Osteoblast (primary cell): ENCODE measurements around the gene TFDP1. TPM values are rescaled to one million over a fixed set of nuclear protein-coding genes. Genes with fewer than 3 reads are reported as not detected.

Experiments
- DNase-seq: peaks from one replicate; pipeline ENCODE4 v3.0.0; 2011; ENCODE audit warnings: low spot score, mixed read lengths; ENCODE audit not compliant: insufficient read length; ENCODE audit errors: missing footprints
- H2AFZ ChIP-seq: 2 replicates; pipeline ENCODE4 v1.6.0; 2011; ENCODE audit warnings: mild to moderate bottlenecking, low read length
- H3K27ac ChIP-seq: 2 replicates; pipeline ENCODE4 v1.5.1; 2011; ENCODE audit warnings: mild to moderate bottlenecking, low read depth, low read length, moderate library complexity
- H3K27me3 ChIP-seq: 2 replicates; pipeline ENCODE4 v1.6.0; 2012; ENCODE audit warnings: mild to moderate bottlenecking, control low read depth, inconsistent platforms, low read length, moderate library complexity; ENCODE audit not compliant: insufficient read depth
- H3K36me3 ChIP-seq: 2 replicates; pipeline ENCODE4 v1.5.1; 2011; ENCODE audit warnings: mild to moderate bottlenecking, low read length, control low read depth, moderate library complexity; ENCODE audit not compliant: insufficient read depth
- H3K4me1 ChIP-seq: 2 replicates; pipeline ENCODE4 v1.5.1; 2011; ENCODE audit warnings: mild to moderate bottlenecking, low read length, control low read depth, moderate library complexity; ENCODE audit not compliant: insufficient read depth
- H3K4me2 ChIP-seq: 2 replicates; pipeline ENCODE4 v1.6.0; 2011; ENCODE audit warnings: mild to moderate bottlenecking, low read length; ENCODE audit not compliant: insufficient read depth
- H3K4me3 ChIP-seq: fragments of 200-600 bp; sonication (generic); 3 replicates; pipeline ENCODE4 v1.5.1; 2012; ENCODE audit warnings: mild to moderate bottlenecking, low read length, inconsistent platforms; ENCODE audit not compliant: insufficient read depth
- H3K79me2 ChIP-seq: 2 replicates; pipeline ENCODE4 v1.6.0; 2012; ENCODE audit warnings: mild to moderate bottlenecking, low read length, control low read depth, inconsistent platforms; ENCODE audit not compliant: insufficient read depth
- H3K9me3 ChIP-seq: 2 replicates; pipeline ENCODE4 v1.5.1; 2011; ENCODE audit warnings: low read depth, low read length, control low read depth
- H4K20me1 ChIP-seq: 2 replicates; pipeline ENCODE4 v1.6.0; 2012; ENCODE audit warnings: mild to moderate bottlenecking, low read length, control low read depth; ENCODE audit not compliant: insufficient read depth
- CTCF ChIP-seq: IDR thresholded peaks from 2 replicates; pipeline ENCODE4 v1.5.1; 2011; ENCODE audit warnings: mild to moderate bottlenecking, low read depth, low read length, moderate library complexity; ENCODE audit errors: extremely low read depth
- total RNA-seq: library from RNA; depleted of rRNA; stranded (reverse); fragments of >200 nt; gene quantifications from 2 replicates; pipeline ENCODE4 v1.2.3, GENCODE V29; 2012

TFDP1 gene
- total RNA-seq, 1 donor: 56.8 TPM

DNA sequence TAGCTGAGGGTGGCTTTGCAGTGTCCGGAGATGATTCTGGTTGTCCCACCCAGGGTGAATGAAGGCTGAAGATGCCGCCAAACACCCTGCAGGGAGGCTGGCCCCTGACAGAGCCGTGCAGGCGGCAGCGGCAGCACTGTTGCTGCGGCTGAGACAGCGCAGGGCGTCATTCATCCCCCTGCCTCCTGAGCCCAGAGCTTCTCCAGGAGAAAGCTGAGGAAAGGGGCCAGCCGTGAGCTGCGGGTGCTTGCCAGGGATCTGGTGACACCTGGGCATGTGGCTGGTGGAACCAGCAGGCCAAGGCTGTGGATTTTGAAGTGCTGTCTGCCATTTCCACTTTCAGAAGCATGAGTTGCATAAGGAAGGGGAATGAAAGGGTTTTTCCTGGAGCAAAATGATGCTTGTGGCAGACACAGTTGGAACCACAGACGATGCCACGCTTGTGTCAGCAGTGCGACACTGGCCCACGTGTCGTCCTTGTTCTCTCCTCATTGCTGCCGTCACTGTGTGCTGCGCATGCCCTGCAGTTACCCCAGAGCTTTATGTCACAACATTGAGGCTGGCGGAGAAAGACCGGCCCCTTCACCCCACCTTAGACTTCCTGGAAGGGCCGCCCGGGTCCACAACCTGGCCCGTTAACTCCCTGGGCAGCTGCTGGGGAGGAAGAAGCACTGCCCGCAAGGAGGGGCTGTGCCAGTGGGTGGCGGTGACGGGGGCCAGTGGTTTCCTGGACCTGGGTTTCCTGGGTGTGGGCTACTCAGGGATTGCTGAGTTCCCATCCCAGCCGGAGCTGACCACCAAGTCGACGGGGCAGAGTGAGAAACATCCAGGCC, 22.7 kb downstream of the TFDP1 start:
- no peak overlapping the region for H3K4me3 ChIP-seq
- TF ChIP-seq CTCF: no peak
- peaks cover 62% of the 10 kb centered on the region for H4K20me1 ChIP-seq
- no peak for DNase-seq
- H3K79me2 ChIP-seq: peaks cover 99% of the 10 kb centered on the region
- peaks cover 28% of the 10 kb centered on the region for H3K36me3 ChIP-seq
- H3K27ac ChIP-seq: no peak overlapping the region
- H3K9me3 ChIP-seq: no peaks in the 10 kb centered on the region
- H3K4me1 ChIP-seq: no peaks in the 10 kb centered on the region
- no peak overlapping the region for H3K4me2 ChIP-seq
- H2AFZ ChIP-seq: no peak overlapping the region
- no peaks in the 10 kb centered on the region for H3K27me3 ChIP-seq

DNA sequence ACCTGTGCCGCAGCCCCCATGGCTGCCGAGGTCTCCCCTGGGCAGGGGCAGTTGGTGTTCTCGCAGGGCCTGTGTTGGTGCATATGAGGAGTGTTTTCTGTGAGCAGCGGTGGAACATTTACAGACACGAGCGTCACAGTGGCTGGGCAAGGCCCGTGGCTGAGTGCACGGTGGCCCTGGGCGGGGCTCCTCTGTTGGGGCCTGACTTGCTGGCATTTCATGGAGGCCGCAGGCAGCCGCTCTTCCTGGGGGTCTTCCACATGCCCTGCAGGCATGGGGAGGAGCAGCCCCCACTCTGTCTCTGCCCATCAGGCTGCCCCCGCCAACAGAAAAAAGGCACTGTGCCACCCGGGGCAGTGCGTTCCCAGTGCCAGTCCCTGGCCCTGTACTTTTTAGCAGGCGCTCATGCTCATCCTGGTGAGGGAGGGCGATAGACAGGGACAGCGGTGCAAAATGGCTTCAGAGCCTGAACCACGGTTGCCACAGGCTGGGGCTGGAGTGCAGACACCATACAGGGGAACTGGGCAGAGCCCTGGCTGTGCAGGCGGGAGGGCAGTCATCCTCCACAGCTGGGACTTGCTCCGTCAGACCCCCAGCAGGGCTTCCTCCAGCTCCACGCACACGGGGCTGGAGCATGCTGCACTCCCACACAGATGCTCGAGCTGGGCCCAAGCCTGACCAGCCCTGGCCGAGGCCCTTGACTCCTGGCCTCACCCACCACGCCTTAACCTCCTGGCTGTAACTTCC, 23.5 kb downstream of the TFDP1 start:
- no peaks in the 10 kb centered on the region for H3K9me3 ChIP-seq
- peak; percentile 52 for DNase-seq
- no peaks in the 10 kb centered on the region for H3K27me3 ChIP-seq
- peaks cover 59% of the 10 kb centered on the region for H4K20me1 ChIP-seq
- H2AFZ ChIP-seq: no peak overlapping the region
- H3K27ac ChIP-seq: no peak overlapping the region
- H3K79me2 ChIP-seq: peaks cover 99% of the 10 kb centered on the region
- H3K4me1 ChIP-seq: no peaks in the 10 kb centered on the region
- peaks cover 31% of the 10 kb centered on the region for H3K36me3 ChIP-seq
- H3K4me2 ChIP-seq: no peak overlapping the region
- TF ChIP-seq CTCF: no peak
- H3K4me3 ChIP-seq: no peak overlapping the region

DNA sequence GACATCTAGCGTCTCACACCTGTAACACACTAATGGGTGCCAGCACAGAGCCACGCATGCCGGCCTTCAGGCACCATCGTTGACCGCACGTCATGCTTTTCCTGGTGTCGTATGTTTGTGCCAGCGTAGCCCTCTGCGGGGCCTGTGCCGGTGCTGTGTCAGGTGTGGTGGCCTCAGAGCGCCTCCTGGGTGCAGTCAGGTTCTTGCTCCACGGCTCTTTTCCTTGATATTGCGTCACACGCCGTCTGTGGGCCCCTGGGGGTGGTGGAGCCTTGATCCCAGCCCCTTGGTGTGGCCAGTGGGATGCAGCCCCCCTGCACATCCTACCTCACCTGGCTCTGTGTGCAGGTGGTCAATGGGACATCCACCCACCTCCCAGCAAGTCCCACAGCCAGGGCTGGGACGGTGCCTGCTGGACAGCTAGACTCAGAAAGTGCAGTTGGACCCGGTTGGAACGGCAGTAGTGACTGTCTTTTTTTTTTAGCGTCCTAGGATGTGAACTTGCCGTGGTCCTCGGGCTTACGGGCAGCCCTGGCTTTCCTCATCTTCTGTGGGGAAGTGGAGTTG, 24.5 kb downstream of the TFDP1 start:
- Histone ChIP-seq H2AFZ (no peak overlapping the region), H3K27me3 (no peaks in the 10 kb centered on the region), H4K20me1 (peaks cover 59% of the 10 kb centered on the region), H3K4me2 (no peak overlapping the region), H3K27ac (no peak overlapping the region), H3K79me2 (peaks cover 99% of the 10 kb centered on the region), H3K4me1 (no peaks in the 10 kb centered on the region), H3K4me3 (no peak overlapping the region), H3K9me3 (no peaks in the 10 kb centered on the region), H3K36me3 (peaks cover 36% of the 10 kb centered on the region)
- no peak for TF ChIP-seq CTCF
- DNase-seq: peak; percentile 64

DNA sequence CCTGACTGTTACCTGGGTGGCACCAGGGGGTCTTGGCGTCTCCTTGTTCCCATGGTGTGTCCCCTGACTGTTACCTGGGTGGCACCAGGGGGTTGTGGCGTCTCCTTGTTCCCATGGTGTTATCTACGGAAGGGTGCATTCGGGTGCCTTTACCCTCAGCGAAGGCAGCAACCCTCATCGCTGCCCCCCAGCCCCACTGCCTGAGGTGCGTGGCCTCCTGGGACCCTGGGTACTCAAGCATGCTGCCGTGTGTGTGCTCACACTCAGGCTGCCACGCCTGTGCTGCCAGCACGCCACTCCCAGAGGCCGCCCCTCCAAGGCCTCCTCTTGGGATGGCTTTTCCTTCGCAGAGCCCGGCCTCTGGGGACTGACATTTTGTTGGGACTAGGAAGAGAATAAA, 25.1 kb downstream of the TFDP1 start:
- TF ChIP-seq CTCF: no peak
- no peaks in the 10 kb centered on the region for H3K4me1 ChIP-seq
- peaks cover 60% of the 10 kb centered on the region for H4K20me1 ChIP-seq
- no peak overlapping the region for H3K4me3 ChIP-seq
- no peak overlapping the region for H3K27ac ChIP-seq
- no peak overlapping the region for H3K4me2 ChIP-seq
- no peaks in the 10 kb centered on the region for H3K9me3 ChIP-seq
- peaks cover 99% of the 10 kb centered on the region for H3K79me2 ChIP-seq
- peaks cover 39% of the 10 kb centered on the region for H3K36me3 ChIP-seq
- H2AFZ ChIP-seq: no peak overlapping the region
- DNase-seq: no peak
- H3K27me3 ChIP-seq: no peaks in the 10 kb centered on the region
